ENCODE measurements around the gene FAM169A.

- TF ChIP-seq, protein P1, sequence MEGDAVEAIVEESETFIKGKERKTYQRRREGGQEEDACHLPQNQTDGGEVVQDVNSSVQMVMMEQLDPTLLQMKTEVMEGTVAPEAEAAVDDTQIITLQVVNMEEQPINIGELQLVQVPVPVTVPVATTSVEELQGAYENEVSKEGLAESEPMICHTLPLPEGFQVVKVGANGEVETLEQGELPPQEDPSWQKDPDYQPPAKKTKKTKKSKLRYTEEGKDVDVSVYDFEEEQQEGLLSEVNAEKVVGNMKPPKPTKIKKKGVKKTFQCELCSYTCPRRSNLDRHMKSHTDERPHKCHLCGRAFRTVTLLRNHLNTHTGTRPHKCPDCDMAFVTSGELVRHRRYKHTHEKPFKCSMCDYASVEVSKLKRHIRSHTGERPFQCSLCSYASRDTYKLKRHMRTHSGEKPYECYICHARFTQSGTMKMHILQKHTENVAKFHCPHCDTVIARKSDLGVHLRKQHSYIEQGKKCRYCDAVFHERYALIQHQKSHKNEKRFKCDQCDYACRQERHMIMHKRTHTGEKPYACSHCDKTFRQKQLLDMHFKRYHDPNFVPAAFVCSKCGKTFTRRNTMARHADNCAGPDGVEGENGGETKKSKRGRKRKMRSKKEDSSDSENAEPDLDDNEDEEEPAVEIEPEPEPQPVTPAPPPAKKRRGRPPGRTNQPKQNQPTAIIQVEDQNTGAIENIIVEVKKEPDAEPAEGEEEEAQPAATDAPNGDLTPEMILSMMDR (IDR thresholded peaks at IDR 0.05), result no peak
- TF ChIP-seq POLR2A (IDR thresholded peaks at IDR 0.05), result no peak
These were observed 103.6 kb downstream of the FAM169A start for GRCh38 chr5:74762599-74762998.
